K562 treated with DMSO at 1 percent for 48 hours (cell line): ENCODE measurements around the gene ASTN1. TPM values are rescaled to one million over a fixed set of nuclear protein-coding genes. Genes with fewer than 3 reads are reported as not detected.

Source experiments
- total RNA-seq: library from RNA; unstranded; fragments of 300-600 nt; gene quantifications from 2 replicates; pipeline ENCODE4 v1.2.3, GENCODE V29; 2022; ENCODE audit warnings: low replicate concordance; ENCODE audit errors: extremely low read depth

Gene ASTN1
- total RNA-seq: not detected in 2 replicates

GRCh38 chr1:177164380-177165068 lies at the start of gene ASTN1:
TSS of gene ASTN1 (minus strand) at chr1:177164712. CDS start at chr1:177164676, 36 bp downstream.

GRCh38 chr1:177170756-177171535 lies 6.4 kb upstream of the ASTN1 start, which contains the start of gene BRINP2:
TSS of gene BRINP2 (plus strand) at chr1:177170958. CDS start at chr1:177229877, 58,919 bp downstream.

Other genes starting within 250 kb of the ASTN1 start
- not detected in 2 replicates for gene BRINP2, start 6.2 kb upstream of the ASTN1 start, total RNA-seq